ENCODE data around the gene TNKS1BP1.
"Not testable (repeated sequence)": the region's sequence is repeated elsewhere in the genome, so short reads cannot be mapped to it uniquely, and the experiment has no call there.

TNKS1BP1 gene

GRCh38 chr11:57311109-57311936, 13.4 kb downstream of the TNKS1BP1 start:
- peak; percentile 43 to 65 for DNase-seq (ENCODE audit: low read depth in 2 of 2)

GRCh38 chr11:57310630-57311086, 14.1 kb downstream of the TNKS1BP1 start:
- DNase-seq (ENCODE audit: low read depth in 2 of 2) = no peak

- no peak for DNase-seq (ENCODE audit: low read depth in 2 of 2)
Measured at GRCh38 chr11:57310091-57310490, 14.7 kb downstream of the TNKS1BP1 start.

DNA sequence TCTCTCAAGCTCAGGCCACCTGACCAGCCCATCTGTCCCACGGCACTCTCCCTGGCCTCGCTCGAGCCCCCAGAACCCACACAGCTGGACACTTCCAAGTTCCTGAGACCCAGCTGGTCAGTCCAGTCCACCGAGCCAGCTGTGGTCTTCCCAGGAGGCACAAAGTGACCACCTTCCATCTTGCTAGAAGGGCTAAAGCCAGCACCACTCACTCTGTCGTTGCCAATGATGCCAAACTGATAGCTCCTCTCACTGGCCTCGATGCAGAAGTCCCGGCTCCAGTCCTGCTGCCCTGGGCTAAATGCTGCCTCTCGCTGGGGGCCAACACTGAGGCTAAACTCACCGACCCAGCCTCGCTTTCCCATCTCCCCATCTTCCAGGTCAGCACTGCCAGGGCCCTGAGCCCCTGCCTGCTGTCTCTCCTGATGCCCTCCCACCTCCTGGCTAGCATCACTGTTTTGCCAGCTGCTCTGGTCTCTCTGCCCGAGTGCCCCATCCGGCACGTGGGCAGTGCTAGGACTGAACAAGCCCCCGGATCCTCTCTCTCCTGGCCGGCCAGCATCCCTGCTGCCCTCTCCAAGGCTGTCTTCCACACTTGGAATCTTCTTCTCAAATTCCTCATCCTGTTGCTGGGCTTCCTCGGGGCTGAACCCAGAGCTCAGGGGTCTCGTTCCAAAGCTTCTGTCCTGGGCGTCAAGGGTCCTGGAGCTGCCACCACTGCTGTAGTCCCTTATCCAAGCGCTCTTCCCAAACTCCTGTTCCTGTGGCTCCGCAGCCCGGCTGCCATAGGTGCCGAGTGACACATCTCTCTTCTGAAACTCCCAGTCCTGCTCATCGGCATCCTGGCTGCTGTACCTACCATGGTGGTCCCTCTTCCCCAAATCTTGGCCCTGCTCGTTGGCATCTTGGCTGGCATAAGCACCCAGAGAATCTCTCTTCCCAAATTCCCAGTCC, 15.4 kb downstream of the TNKS1BP1 start:
- no peak for DNase-seq (ENCODE audit: low read depth in 2 of 2)

DNA sequence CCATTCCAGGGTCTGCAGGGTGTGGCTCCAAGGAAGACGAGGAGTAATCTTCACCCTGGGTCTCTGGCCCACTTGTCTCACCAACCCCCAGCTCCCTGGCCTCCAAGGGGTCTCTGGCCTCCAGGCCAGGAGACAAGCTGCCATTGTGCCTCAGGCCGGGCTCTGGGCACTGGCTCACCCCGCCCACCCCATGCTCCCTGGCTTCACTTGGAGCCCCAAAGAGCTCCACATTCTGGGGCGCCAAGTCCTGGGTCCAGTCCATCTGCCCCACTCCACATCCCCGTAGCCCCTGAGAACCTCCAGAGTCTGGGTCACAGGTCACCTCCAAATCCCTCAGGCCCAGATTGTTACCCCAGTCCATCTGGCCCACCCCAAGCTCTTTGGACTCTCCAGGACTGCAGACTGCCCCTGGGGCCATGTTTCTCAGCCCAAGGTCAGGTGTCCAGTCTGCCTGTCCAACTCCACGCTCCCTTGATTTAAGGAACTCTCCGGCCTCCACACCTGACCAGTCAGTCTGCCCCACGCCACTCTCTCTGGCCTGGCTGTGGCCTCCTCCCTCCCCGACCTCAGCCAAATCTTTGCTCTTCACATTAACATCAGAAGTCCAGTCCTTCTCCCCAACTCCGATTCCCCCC, 16.2 kb downstream of the TNKS1BP1 start:
- DNase-seq (ENCODE audit: low read depth in 2 of 2) = no peak

GRCh38 chr11:57307666-57308270, 17.0 kb downstream of the TNKS1BP1 start:
- DNase-seq (ENCODE audit: low read depth in 2 of 2) = no peak

GRCh38 chr11:57306940-57307565, 17.7 kb downstream of the TNKS1BP1 start:
- DNase-seq (ENCODE audit: low read depth in 2 of 2) = no peak

DNA sequence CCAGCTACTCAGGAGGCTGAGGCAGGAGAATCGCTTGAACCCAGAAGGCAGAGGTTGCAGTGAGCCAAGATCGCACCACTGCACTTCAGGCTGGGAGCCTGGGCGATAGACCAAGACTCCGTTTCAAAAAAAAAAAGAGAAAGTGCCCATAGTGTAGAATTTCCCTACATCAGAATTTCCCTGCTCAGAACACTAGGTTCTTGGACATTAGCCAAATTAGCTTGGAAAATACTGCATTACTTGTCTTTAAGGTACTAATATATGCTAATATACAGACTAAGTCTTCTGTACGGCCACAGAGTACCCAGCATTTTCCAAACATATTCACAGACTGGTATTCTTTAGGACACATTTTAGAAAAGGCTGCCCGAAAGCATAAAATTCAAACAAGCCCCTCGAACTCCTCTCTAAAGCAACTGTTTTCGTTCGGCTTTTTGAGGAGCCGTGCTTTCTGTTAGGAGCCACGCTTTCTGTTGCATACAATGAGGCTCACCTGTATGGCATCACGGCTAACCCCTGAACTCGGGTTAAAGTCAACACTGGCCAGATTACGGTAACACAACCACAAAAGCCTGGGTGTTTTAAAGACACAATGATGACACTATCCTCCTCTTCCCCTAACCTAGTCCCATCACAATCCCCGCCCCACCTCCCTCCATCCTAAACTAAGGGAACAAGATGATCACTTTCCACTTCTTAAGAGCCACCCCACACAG, 18.4 kb downstream of the TNKS1BP1 start:
- DNase-seq (ENCODE audit: low read depth in 2 of 2) = no peak

GRCh38 chr11:57305523-57305922, 19.2 kb downstream of the TNKS1BP1 start:
- no peak for DNase-seq (ENCODE audit: low read depth in 2 of 2)

GRCh38 chr11:57303990-57304579, 20.7 kb downstream of the TNKS1BP1 start:
- no peak for DNase-seq (ENCODE audit: low read depth in 2 of 2)

- DNase-seq (ENCODE audit: low read depth in 2 of 2) = no peak
Measured at GRCh38 chr11:57303280-57303989, 21.3 kb downstream of the TNKS1BP1 start.

GRCh38 chr11:57302489-57302888, 22.3 kb downstream of the TNKS1BP1 start:
- DNase-seq (ENCODE audit: low read depth in 2 of 2) = no peak

DNA sequence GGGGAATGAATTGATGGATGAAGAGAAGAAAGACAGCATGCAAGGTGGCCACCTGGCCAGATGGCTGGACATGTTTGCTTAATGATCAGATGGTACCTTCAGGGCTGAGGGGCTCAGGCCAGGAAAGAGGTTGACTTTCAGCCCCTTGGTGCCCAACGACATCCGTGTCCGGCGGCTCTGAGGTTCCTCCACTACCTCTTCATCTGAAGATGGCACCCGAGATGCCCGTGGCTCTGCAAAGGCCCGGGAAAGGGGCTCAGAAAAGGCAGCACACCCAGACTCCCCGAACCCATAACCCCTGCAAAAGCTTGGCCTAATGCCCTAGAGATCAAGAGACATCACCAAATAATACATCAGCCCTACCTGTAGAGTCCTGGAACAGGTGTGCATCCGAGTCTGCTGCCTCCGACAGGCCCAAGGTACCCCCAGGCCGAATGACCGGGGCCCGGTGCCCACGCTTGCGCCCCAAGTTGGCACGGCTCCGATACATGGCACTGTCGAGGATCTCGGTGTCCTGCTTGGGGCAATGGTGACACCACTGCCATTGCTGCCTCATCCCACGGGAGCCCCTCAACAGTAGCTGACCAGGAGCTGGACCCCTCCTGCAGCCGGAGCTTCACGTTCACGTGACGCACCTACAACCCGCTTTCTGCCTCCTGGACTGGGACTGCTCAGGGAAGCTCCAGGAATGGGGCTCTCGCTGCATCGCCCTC, 22.9 kb downstream of the TNKS1BP1 start:
- DNase-seq (ENCODE audit: low read depth in 2 of 2) = no peak

DNA sequence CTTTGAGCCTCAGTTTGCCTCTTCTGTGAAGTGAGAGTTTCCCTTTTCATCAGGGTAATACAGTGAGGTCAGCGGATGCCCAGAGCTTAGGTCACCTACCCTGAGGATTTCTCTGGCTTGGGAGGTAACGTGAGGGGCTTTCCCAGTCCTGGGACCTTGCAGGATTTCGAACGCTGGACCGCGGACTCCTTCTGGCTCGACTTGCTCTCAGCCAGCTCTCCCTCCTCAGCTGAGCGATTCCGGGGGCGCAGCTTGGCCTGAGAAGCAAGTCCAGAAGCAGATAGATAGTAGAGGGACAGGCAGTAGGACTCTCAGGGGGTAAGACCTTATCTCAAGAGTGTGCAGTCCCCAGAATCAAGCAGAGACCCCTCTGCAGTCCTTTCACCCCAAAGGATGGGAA, 24.0 kb downstream of the TNKS1BP1 start:
- DNase-seq (ENCODE audit: low read depth in 2 of 2) = no peak

DNA sequence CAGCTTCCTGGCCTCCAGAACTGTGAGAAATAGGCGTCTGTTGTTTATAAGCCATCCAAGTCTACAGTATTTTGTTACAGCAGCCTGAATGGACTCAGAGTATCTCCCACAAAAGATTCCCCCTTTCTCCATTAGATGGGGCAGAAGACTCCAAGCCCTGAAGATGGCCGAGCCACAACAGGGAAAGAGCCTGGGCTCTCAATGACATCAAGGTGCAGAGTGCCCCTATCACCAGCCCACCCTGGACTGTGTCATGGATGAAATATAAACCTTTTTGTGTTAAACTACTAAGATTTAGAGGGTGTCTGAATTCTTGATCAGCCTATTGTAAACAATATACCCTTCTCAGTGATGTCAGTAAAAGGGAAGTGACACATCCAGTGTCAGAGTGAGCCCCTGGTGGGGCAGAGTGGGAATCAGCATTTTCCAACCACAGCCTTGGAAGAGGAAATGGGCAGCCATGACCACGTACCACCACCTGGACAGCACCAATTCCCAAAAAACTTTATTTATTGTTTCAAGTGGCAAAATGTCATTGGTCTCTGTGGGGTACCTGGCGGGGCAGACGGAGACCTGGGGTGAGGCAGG, 25.5 kb downstream of the TNKS1BP1 start:
- DNase-seq (ENCODE audit: low read depth in 2 of 2) = no peak

DNA sequence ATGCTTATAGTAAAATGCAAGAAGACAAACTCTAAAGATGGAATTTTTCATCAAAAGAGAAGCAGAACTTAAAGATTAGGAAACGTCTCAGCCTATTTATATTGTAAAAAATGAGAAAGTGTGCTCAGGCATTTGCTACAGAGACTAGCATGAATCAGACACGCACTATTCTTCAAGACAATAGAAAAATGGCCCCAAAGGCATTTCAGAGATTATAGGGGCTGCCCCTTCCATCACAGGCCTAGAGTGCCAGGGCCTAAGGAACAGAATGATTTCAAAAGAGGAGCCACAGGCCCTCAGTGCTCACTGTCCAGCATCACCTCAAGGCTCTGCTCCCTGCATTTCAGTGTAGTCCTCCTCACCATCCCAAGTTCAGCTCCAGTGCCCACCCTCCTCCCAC, 27.5 kb downstream of the TNKS1BP1 start:
- no peak for DNase-seq (ENCODE audit: low read depth in 2 of 2)

GRCh38 chr11:57296205-57296604, 28.5 kb downstream of the TNKS1BP1 start:
- not testable (repeated sequence) for DNase-seq (ENCODE audit: low read depth in 2 of 2)
